ENCODE measurements around the gene LRRC37A. TPM values are rescaled to one million over a fixed set of nuclear protein-coding genes. Genes with fewer than 3 reads are reported as not detected.
"Not testable (repeated sequence)": the region's sequence is repeated elsewhere in the genome, so short reads cannot be mapped to it uniquely, and the experiment has no call there.

Gene LRRC37A
- polyA plus RNA-seq, 1 experiment = 3.0 TPM

- POLR2A ChIA-PET = no interaction called here
- TF ChIP-seq CTCF (IDR thresholded peaks at IDR 0.05; ENCODE audit: insufficient read depth, low read depth, low read length) = no peak
- no peaks in the 10 kb centered on the region for H3K27me3 ChIP-seq (ENCODE audit: control insufficient read depth, insufficient read depth, low read length)
- H3K36me3 ChIP-seq (ENCODE audit: control insufficient read depth, insufficient read depth, low read length) = no peaks in the 10 kb centered on the region
- CTCF ChIA-PET = interaction anchor here (1.4 kb wide), 1 partner anchor 25 kb away, joined by 4 read pairs; no protein-coding TSS in a partner anchor
- DNase-seq (ENCODE audit: low read depth) = no peak
- no peak overlapping the region for H3K4me3 ChIP-seq (ENCODE audit: low read depth, low read length)
Observed at GRCh38 chr17:46262271-46262670, 32.7 kb upstream of the LRRC37A start.

- ChIA-PET CTCF (interaction anchor here (0.9 to 1.4 kb wide), 4 partner anchors 10 to 263 kb away, joined by 3 to 6 read pairs (median 4); no protein-coding TSS in a partner anchor), POLR2A (no interaction called here)
- Histone ChIP-seq H3K4me3 (ENCODE audit: low read depth, low read length) (no peak overlapping the region), H3K36me3 (ENCODE audit: control insufficient read depth, insufficient read depth, low read length) (no peaks in the 10 kb centered on the region), H3K27me3 (ENCODE audit: control insufficient read depth, insufficient read depth, low read length) (no peaks in the 10 kb centered on the region)
- DNase-seq (ENCODE audit: low read depth) = peak; percentile 68
- no peak for TF ChIP-seq CTCF (IDR thresholded peaks at IDR 0.05; ENCODE audit: insufficient read depth, low read depth, low read length)
Observed at GRCh38 chr17:46264456-46265198, 30.3 kb upstream of the LRRC37A start.

GRCh38 chr17:46266063-46266655 lies 28.8 kb upstream of the LRRC37A start:
- ChIA-PET CTCF (interaction anchor here (0.6 to 5.9 kb wide), 5 partner anchors 12 to 682 kb away, joined by 3 to 25 read pairs (median 4); no protein-coding TSS in a partner anchor), POLR2A (interaction anchor here (0.5 kb wide), 1 partner anchor 98 kb away, joined by 3 read pairs; no protein-coding TSS in a partner anchor)
- not testable (repeated sequence) for DNase-seq (ENCODE audit: low read depth); H3K27me3 ChIP-seq (ENCODE audit: control insufficient read depth, insufficient read depth, low read length); H3K36me3 ChIP-seq (ENCODE audit: control insufficient read depth, insufficient read depth, low read length)
- H3K4me3 ChIP-seq (ENCODE audit: low read depth, low read length) = peak overlapping the region; percentile 47

- TF ChIP-seq CTCF (IDR thresholded peaks at IDR 0.05; ENCODE audit: insufficient read depth, low read depth, low read length) = 0 out of 2 replicates have a peak, but pooled peaks have one; percentile 21
- Histone ChIP-seq H3K36me3 (ENCODE audit: control insufficient read depth, insufficient read depth, low read length) (no peaks in the 10 kb centered on the region), H3K27me3 (ENCODE audit: control insufficient read depth, insufficient read depth, low read length) (no peaks in the 10 kb centered on the region), H3K4me3 (ENCODE audit: low read depth, low read length) (peak overlapping the region; percentile 61)
- peak; percentile 49 for DNase-seq (ENCODE audit: low read depth)
- CTCF ChIA-PET = interaction anchor here (1.4 to 5.9 kb wide), 5 partner anchors 11 to 682 kb away, joined by 4 to 25 read pairs (median 5); no protein-coding TSS in a partner anchor
- POLR2A ChIA-PET = interaction anchor here (0.5 kb wide), 1 partner anchor 98 kb away, joined by 3 read pairs; no protein-coding TSS in a partner anchor
Observed at GRCh38 chr17:46266656-46267544, 28.0 kb upstream of the LRRC37A start.

GRCh38 chr17:46270032-46270431 lies 24.9 kb upstream of the LRRC37A start:
- CTCF ChIA-PET = interaction anchor here (0.6 to 5.9 kb wide), 2 partner anchors 8 to 16 kb away, joined by 4 to 25 read pairs; no protein-coding TSS in a partner anchor
- no peak overlapping the region for H3K4me3 ChIP-seq (ENCODE audit: low read depth, low read length)
- DNase-seq (ENCODE audit: low read depth) = no peak
- no peaks in the 10 kb centered on the region for H3K36me3 ChIP-seq (ENCODE audit: control insufficient read depth, insufficient read depth, low read length)
- POLR2A ChIA-PET = interaction anchor here (0.6 kb wide), 1 partner anchor 1122 kb away, joined by 4 read pairs; the partner anchor contains the start of gene HEXIM1
- no peak for TF ChIP-seq CTCF (IDR thresholded peaks at IDR 0.05; ENCODE audit: insufficient read depth, low read depth, low read length)
- 0 out of 2 replicates have a peak, but pooled peaks cover 4% of the 10 kb centered on the region for H3K27me3 ChIP-seq (ENCODE audit: control insufficient read depth, insufficient read depth, low read length)
